GM21576 (cell line): ENCODE results near the gene CPNE6.
A peak's percentile ranks its signal among the peaks of the same experiment; 100 is the strongest.

ENCODE experiments used
- ATAC-seq: cut with Tn5 transposase; IDR thresholded peaks from one replicate; pipeline ENCODE4 v1.9.1; 2021; ENCODE audit warnings: mild to moderate bottlenecking, moderate library complexity; ENCODE audit not compliant: unreplicated experiment

CPNE6 gene

DNA sequence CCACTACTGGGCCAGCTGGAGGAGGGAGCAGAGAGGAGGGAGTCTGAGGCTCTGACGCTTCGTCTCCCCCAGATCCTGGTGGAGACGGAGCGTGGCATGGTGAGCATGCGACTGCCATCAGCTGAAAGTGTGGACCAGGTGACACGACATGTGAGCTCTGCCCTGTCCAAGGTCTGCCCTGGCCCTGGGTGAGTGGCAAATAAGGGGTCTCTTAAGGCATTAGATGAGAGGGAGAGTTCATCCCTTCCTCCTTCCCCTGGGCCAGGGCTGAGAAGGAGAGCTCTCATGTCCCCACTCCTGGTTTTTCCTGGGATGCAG lies 17.1 kb upstream of the CPNE6 start:
- ATAC-seq: no peak

DNA sequence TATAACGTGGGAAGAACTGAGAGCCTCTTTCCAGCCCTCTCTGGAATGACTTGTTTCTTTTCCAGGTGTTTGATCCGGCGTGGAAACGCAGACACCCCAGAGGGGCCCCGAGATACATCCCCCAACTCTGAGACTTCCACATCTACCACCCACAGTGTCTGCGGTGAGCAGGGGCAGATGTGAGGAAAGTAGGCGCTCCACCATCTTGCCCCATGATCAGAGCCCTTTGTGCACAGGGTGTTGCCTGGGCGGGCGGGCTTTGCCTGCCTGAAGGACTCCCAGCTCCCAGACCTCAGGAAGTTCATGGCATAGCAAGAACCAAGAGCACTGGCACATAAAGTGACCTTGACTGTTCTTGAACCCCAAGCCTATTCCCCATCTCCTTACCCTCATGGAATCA lies 16.7 kb upstream of the CPNE6 start:
- no peak for ATAC-seq

DNA sequence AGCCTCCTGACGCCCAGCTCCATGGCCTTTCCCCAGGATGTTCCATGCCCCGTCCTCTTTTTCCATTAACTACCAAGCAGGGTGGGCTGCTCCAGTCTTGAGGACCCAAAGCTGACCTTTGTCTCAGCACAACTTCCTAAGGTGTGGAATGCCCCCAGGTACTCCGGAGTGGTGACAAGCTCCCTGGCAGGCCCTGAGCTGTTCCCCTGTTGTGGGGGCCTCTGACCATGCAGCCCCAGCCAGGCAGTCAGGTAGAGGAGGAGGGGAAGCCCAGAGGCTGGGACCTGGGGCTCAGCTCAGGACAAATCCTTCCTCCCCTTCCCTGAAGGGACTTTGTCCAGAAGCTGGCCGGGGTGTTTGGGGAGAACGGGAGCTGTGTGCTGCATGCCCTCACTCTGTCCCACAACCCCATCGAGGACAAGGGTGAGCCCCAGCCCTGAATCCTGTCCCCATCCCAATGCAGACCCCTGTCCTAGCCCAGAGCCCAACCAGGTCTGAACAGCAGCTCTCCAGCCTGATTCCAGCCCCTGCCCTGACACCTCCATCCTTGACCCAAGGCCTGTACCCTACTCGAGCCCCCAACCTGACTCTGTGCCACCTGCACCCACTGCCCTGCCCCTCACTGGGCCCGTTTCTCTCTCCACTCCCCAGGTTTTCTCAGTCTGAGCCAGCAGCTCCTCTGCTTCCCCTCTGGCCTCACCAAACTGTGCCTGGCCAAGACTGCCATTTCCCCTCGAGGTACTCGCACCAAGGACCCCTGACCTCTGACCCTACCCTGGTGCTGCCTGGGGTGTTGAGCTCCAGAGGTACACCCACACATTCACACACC lies 15.2 kb upstream of the CPNE6 start:
- ATAC-seq: no peak

DNA sequence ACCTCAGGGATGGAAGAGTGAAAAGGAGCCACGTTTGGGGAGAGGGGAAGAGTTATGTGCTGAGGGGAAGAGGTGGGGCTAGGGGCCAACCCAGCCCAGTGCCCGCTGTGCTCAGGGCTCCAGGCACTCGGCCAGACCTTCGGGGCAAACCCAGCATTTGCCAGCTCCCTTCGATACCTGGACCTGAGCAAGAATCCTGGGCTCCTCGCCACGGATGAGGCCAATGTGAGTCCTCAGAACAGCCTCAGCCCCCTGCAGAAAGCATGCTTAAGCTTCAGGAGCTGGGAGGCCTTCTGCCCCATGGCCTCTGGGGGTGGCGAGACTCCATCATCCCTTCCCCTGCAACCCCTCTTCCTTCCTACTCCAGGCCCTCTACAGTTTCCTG lies 14.6 kb upstream of the CPNE6 start:
- no peak for ATAC-seq

DNA sequence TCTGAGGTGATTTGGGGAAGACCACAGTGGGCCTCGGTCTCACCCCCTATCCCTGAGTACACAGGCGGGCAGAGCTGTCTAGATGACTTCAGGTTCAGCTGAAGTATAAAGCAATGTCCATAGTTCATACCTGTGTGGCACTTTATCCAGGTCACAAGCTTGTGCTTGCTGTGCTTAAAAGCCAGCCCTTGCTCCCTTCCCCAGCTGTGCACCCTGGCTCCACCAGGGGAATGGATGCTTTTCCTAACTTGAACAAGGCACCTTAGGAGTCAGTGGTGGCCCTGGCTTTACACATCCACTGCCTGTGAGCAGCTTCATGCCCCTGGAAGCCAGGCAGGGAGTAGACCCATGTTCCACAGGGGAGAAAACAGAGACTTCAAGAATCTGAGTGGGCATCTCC lies 14.1 kb upstream of the CPNE6 start:
- no peak for ATAC-seq

DNA sequence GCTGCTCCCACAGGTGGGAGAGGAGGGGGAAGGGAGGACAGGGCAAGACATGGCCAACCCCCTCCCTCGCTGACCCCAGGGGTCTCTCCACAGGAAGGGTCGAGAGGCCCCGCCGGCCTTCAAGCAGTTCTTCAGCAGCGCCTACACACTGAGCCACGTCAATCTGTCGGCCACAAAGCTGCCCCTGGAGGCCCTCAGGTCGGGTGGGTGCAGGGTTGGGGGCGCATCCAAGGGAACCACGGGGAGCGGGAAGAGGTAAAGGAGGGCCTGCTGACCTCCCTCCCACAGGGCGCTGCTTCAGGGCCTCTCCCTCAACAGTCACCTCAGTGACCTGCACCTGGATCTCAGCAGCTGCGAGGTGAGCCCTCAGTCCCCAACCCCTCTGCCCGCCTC lies 13.5 kb upstream of the CPNE6 start:
- ATAC-seq: no peak

DNA sequence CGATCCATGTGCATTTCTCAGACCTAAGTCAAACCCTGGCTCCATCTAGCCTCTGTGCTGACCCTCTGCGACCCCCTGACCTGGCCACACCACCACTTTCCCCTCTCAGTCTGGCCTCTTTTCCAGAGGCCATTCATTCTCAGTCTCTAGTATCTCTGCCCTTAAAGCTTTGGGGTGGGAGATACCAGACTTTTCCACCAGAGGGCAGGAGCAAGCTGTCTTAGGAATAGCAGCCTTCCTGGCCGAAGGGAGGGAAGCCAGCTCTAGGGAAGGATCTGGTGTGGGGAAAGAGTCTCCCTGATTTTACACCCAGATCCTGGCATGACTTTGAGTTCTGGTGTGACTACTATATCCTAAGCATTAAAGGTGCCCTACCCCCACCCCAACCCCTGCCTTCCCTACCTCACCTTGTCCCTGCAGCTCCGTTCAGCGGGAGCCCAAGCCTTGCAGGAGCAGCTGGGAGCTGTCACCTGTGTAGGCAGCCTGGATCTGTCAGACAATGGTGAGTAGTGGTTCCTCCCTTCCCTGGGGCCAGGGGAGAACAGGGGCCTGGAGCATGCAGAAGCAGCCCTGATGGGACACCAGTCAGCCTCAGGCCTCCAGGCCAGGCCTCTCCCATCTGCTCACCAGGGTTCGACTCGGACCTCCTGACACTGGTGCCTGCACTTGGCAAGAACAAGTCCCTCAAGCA lies 13.0 kb upstream of the CPNE6 start:
- ATAC-seq: peak; percentile 63

DNA sequence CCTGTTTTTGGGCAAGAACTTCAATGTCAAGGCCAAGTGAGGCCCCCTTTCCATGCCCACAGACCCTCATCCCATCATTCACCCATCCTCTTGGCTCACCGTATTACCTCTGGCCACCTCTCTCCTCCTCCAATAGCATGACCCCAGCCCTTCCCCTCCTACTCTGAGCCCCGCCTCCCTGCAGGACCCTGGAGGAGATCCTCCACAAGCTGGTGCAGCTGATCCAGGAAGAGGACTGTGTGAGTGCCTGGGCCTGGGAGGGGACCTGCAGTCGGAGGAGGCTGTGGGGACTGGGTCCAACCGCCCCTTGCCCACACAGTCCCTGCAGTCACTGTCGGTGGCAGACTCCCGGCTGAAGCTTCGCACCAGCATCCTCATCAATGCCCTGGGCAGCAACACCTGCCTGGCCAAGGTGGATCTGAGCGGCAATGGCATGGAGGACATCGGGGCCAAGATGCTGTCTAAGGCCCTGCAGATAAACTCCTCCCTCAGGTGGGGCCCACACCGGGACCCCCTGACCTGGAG lies 12.3 kb upstream of the CPNE6 start:
- no peak for ATAC-seq

DNA sequence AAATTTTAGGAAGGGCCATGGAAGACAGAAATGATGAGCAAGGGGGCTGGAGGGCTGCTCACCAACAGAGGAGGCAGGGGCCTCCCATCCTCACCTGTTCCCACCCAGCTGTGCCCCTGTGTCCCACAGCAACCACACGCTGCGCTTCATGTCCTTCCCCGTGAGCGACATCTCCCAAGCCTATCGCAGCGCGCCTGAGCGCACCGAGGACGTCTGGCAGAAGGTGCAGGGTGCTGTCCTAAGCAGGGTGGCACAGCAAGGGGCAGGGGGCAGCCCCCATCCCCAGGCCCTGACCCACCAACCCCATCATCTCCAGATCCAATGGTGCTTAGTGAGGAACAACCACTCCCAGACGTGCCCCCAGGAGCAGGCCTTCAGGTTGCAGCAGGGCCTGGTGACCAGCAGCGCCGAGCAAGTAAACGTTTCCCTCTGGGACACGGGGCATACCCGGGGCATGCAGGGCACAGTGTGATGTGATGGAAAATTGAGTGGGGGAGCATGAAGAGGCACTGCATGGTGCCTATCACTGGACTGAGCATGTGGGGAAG lies 11.4 kb upstream of the CPNE6 start:
- no peak for ATAC-seq

DNA sequence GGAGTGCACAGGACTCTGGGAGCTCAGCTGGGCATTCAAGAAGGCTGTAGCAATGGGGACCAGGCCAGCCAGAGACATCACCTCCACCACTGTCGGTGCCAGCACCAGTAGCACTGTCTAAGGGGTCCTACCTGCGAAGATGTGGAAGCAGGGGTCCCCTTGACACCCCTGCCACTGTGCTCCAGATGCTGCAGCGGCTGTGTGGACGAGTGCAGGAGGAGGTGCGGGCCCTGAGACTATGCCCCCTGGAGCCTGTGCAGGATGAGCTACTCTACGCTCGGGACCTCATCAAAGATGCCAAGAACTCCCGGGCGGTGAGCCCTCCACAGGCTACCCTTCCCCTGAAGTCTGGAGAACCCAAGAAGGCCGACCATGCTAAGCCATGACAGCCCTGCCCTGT lies 10.9 kb upstream of the CPNE6 start:
- no peak for ATAC-seq

DNA sequence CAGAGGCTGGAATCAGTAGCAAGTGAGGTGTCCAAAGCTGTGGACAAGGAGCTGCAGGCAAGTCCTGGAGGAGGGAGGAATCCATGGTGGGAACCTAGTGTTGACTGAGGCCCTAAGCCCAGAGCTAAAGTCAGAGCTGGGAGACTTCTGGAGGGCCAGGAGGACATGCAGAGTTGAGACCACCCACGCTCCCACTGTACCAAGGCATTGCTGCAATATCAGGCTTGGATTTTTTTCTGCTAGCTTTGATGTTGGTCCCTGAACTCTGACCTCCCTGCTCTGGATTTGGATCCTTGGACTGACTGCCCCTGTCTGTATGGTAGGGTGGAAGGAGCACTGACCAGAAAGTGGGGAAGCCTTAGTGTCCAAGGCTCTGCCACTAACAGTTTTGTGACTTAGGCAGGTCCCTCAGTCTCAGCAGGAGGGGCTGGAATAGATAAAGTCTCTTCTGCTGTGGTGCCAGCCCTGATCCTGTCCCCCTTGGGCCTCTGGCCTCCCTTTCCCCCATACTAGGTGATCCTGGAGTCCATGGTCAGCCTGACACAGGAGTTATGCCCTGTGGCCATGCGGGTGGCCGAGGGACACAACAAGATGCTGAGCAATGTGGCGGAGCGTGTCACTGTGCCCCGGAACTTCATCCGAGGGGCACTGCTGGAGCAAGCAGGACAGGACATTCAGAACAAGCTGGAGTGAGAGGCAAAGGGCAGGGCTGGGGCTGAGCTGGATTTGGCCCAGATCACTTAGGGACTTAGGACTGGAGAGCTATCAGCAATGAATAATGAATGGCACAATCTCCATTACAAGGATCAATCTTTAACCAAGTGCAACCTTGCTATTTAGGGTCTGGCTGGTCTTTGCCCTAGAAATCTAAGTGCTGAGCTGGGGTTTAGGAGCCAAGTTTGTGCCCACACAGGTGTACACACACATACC lies 10.1 kb upstream of the CPNE6 start:
- ATAC-seq: no peak

DNA sequence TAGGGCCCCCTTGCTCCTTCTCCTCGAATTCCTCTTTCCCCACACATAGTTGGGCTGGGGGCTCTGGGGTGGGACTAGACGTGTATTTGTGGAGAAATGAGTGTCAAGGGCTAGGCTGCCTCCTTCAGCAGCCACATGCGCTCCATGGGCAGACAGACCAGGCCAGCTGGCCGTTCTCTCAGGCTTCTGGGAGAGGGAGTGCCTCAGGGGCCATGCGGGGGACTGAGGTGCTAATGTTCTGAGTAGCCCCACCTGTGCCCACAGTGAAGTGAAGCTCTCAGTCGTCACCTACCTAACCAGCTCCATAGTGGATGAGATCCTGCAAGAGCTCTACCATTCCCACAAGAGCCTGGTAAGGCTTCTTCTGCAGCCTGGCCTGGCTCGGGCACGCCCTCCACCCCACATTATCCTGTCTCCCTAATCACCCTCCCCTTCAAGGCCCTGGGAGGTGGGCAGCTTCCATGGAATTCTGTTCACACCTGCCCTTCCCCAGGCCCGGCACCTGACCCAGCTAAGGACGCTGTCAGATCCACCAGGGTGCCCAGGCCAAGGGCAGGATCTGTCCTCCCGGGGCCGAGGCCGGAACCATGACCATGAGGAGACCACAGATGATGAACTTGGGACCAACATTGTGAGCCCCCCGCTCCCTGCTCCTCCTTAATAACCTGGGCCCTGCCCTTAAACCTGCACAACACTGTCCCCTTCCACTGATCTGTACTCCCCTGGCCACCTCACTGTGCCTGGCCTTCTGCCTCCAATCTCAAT lies 9.0 kb upstream of the CPNE6 start:
- no peak for ATAC-seq

DNA sequence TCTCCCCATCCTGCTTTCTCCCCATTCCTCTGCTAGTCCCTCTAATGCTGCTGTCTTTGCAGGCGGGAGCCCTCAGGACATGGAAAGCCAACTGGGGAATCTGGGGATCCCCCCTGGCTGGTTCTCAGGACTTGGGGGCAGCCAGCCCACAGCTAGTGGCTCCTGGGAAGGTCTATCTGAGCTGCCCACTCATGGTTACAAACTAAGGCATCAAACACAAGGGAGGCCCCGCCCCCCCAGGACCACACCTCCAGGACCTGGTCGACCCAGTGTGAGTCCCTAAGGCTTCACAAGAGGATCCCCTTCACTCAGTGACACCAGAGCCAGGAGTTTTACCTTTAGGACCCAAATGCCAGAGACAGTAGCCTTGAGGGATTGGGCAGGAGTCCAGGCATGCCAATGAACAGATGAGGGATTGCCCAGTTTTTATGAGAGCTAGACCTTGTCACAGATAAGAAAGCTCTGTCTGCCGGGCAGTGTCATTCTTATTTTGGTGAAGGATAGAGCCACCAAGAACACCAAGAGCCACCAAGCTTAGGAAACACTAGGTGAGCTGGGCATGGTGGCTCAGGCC lies 8.0 kb upstream of the CPNE6 start:
- no peak for ATAC-seq

DNA sequence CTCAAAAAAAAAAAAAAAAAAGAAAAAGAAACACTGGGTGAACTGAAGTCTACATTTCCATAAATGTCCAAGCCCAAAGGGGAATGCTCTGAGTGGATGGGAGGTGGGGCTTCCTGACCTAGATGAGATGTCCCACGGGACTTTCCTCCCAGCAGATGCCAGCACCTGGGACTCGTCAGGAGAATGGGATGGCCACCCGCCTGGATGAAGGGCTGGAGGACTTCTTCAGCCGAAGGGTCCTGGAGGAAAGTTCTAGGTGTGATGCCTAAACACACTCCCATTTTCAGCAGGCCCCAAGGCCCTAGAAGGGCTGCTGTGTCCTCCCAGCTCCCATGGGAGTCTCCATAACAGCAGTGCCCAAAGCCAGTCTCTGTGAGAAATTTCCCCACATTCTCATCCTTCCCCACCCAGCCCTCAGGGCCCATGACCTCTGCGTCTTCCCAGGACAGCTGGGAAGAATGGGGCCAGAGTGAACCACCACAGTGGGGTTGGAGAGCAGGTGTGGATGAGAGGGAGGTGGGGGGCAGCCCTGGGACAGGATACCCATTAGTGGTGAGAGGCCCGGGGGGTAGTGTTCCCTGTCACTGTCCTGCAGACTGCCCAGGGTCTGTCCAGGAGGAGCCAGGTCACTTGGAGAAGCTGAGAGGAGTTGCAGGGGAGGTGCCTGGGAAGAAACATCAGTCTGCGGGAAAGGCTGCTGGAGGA lies 7.1 kb upstream of the CPNE6 start:
- no peak for ATAC-seq

DNA sequence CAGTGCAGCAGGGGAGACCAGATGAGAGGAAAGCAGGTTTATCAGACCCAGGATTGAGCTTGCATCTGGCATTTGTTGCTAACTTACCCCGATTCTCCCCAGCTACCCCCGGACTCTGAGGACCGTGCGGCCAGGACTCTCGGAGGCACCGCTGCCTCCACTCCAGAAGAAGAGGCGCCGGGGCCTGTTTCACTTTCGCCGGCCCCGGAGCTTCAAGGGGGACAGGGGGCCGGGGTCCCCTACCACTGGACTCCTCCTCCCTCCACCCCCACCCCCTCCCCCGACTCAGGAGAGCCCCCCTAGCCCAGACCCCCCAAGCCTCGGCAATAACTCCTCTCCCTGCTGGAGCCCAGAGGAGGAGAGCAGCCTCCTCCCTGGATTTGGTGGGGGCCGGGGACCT lies 6.5 kb upstream of the CPNE6 start:
- no peak for ATAC-seq

DNA sequence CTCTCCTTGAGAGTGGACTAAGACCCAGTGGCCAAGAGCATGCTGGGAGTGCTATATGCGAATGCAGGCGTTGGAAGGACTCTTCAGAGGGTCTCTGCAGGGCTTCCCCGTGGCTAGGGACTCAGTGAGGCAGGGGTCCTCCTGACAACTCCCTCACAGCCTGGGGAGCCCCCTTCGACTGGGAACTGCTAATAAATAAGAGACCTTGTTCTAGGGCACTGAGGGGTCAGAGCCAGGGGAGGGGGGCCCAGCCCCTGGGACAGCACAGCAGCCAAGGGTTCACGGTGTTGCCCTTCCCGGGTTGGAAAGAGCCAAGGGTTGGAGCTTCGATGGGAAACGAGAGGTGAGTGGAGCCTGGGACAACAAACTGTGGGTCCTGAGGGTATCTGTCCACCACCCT lies 6.0 kb upstream of the CPNE6 start:
- ATAC-seq: no peak

DNA sequence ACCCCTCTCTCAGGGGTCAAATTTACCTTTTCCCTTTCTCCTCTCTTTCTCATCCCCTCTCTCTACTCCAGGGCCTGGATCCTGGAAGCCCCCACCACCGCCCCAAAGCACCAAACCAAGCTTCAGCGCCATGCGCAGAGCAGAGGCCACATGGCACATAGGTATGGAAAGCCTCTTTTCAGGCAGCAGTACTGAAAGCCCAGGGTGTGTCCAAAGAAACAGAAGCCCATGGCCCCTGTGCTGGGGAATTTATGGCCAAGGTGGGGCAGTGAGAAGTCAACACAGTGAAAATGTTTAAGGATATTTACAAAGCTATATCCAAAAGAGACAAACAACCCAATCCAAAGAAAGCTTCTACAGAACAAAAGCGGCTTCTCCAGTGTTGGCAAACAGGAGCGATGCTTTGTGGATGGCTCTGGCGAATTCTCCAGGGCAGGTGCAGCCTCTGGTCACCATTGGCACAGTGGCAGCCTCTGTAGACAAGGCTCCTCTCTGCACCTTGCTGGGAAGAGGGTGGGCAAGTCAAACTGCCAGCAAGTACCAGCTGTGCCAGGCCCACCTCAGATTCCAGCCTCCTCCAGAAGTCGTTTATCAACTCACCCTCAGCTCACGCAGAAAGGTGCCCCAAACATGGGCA lies 4.7 kb upstream of the CPNE6 start:
- no peak for ATAC-seq

DNA sequence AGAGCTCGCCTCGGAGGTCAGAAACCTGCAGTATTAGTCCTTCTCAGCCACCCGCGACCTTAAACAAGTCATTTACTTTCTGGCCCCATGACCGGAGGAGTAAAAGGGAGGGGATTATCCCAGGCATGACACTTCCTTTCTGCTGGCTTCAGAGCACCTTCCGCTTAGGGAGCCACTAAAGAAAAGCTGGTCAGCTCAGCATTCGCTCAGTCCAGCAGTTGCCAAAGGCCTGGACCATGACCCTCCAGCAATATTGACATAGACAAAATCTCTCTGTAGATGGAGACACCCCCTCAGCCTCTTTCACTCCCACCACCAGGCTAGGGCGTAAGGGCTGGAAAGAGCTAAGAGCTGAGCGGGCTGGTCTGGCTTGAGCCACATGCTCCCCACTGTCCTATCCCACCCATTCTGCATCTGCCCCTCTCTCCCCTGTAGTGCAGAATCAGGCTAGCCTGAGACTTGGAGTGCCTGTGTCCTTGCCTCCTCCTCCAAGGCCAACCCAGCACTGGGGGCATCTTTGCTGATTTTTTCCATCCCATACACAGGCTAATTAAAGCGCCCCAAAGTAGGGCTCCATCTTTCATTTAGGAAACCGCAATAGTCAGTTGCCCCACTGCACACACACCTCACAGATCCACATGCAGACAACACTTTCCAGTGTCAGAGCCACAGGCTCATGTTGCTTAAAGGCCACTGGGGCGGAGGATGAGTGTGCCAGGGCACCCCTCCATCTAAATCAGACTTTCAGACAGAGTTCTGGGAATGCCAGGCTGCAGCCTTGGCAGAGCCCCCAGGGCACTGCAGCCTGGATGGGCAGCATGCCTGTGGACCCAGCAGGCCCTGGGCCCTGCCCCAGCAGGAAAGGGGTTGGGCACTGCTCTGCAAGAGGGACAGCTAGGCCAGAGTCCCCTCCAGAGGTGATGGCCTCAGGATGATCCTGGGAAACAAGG lies 4.0 kb upstream of the CPNE6 start:
- ATAC-seq: no peak
